NT2/D1 (cell line): ENCODE measurements around the gene CCDC93.
"Not testable (repeated sequence)": the region's sequence is repeated elsewhere in the genome, so short reads cannot be mapped to it uniquely, and the experiment has no call there.

ENCODE experiments used
- DNase-seq: peaks from one replicate; pipeline ENCODE4 v3.0.0-alpha.2; 2011; ENCODE audit warnings: low read depth, low spot score
- H3K27me3 ChIP-seq: 2 replicates; pipeline ENCODE4 v1.6.0; 2011; ENCODE audit warnings: mild to moderate bottlenecking; ENCODE audit not compliant: insufficient read length, insufficient read depth
- H3K36me3 ChIP-seq: 2 replicates; pipeline ENCODE4 v1.6.1; 2011; ENCODE audit warnings: mild to moderate bottlenecking, low read length, mixed read lengths; ENCODE audit not compliant: insufficient read depth, insufficient read length
- H3K4me1 ChIP-seq: 2 replicates; pipeline ENCODE4 v1.5.1; 2011; ENCODE audit not compliant: insufficient read depth, insufficient read length
- H3K4me3 ChIP-seq: 2 replicates; pipeline ENCODE4 v1.5.1; 2011; ENCODE audit warnings: low read depth; ENCODE audit not compliant: insufficient read length
- H3K9ac ChIP-seq: 2 replicates; pipeline ENCODE4 v1.6.0; 2011; ENCODE audit warnings: low read depth; ENCODE audit not compliant: insufficient read length
- H3K9me3 ChIP-seq: 2 replicates; pipeline ENCODE4 v1.5.1; 2011; ENCODE audit warnings: mild to moderate bottlenecking, low read length; ENCODE audit not compliant: insufficient read depth
- SUZ12 ChIP-seq: IDR thresholded peaks from 2 replicates; pipeline ENCODE4 v1.6.1; 2011; ENCODE audit not compliant: insufficient read length, insufficient read depth; ENCODE audit errors: extremely low read depth
- YY1 ChIP-seq: IDR thresholded peaks from 2 replicates; pipeline ENCODE4 v1.6.1; 2011; ENCODE audit not compliant: insufficient read length, insufficient read depth
- ZNF274 ChIP-seq: IDR thresholded peaks from 2 replicates; pipeline ENCODE4 v1.6.1; 2011; ENCODE audit warnings: mild to moderate bottlenecking, low read depth, low read length

Gene CCDC93

GRCh38 chr2:117930775-117931174 is 83.1 kb downstream of the CCDC93 start:
- H3K4me3 ChIP-seq, result no peak overlapping the region
- no peaks in the 10 kb centered on the region for H3K27me3 ChIP-seq
- H3K36me3 ChIP-seq, result peaks cover 62% of the 10 kb centered on the region
- no peaks in the 10 kb centered on the region for H3K9me3 ChIP-seq
- H3K4me1 ChIP-seq, result no peaks in the 10 kb centered on the region
- no peak for TF ChIP-seq ZNF274
- no peak for TF ChIP-seq YY1
- TF ChIP-seq SUZ12, result no peak
- DNase-seq, result no peak
- H3K9ac ChIP-seq, result no peak overlapping the region

- Histone ChIP-seq H3K36me3 (peaks cover 41% of the 10 kb centered on the region), H3K9me3 (peaks cover 13% of the 10 kb centered on the region; the same call in 1 of the 2 replicates)
- not testable (repeated sequence) for H3K4me1 ChIP-seq, H3K9ac ChIP-seq, H3K27me3 ChIP-seq, H3K4me3 ChIP-seq, DNase-seq
These were observed 90.4 kb downstream of the CCDC93 start for GRCh38 chr2:117923471-117923870.

GRCh38 chr2:117921520-117921919 is 92.3 kb downstream of the CCDC93 start:
- Histone ChIP-seq H3K4me3 (no peak overlapping the region), H3K9me3 (peaks cover 13% of the 10 kb centered on the region; the same call in 1 of the 2 replicates), H3K36me3 (peaks cover 59% of the 10 kb centered on the region), H3K4me1 (no peaks in the 10 kb centered on the region), H3K9ac (no peak overlapping the region), H3K27me3 (no peaks in the 10 kb centered on the region)
- DNase-seq, result no peak
- no peak for TF ChIP-seq YY1
- no peak for TF ChIP-seq ZNF274
- no peak for TF ChIP-seq SUZ12

GRCh38 chr2:117918608-117919007 is 95.3 kb downstream of the CCDC93 start:
- peaks cover 60% of the 10 kb centered on the region for H3K36me3 ChIP-seq
- TF ChIP-seq ZNF274 (no peak), SUZ12 (no peak), YY1 (no peak)
- no peak overlapping the region for H3K4me3 ChIP-seq
- H3K4me1 ChIP-seq, result no peaks in the 10 kb centered on the region
- H3K27me3 ChIP-seq, result no peaks in the 10 kb centered on the region
- H3K9ac ChIP-seq, result no peak overlapping the region
- no peak for DNase-seq
- peaks cover 11% of the 10 kb centered on the region; the same call in 1 of the 2 replicates for H3K9me3 ChIP-seq

GRCh38 chr2:117917223-117917917 is 96.5 kb downstream of the CCDC93 start:
- Histone ChIP-seq H3K4me3 (no peak overlapping the region), H3K4me1 (no peaks in the 10 kb centered on the region), H3K36me3 (peaks cover 56% of the 10 kb centered on the region), H3K9ac (no peak overlapping the region), H3K9me3 (no peaks in the 10 kb centered on the region), H3K27me3 (no peaks in the 10 kb centered on the region)
- TF ChIP-seq SUZ12, result no peak
- no peak for TF ChIP-seq ZNF274
- no peak for DNase-seq

GRCh38 chr2:117902933-117903332 is 110.9 kb downstream of the CCDC93 start:
- Histone ChIP-seq H3K9ac (no peak overlapping the region), H3K9me3 (no peaks in the 10 kb centered on the region), H3K36me3 (no peaks in the 10 kb centered on the region), H3K4me3 (no peak overlapping the region), H3K4me1 (no peaks in the 10 kb centered on the region), H3K27me3 (no peaks in the 10 kb centered on the region)
- TF ChIP-seq SUZ12 (no peak), ZNF274 (no peak), YY1 (no peak)
- DNase-seq, result no peak

GRCh38 chr2:117888897-117889296 is 125.0 kb downstream of the CCDC93 start:
- H3K9me3 ChIP-seq, result peaks cover 3% of the 10 kb centered on the region
- H3K27me3 ChIP-seq, result no peaks in the 10 kb centered on the region
- DNase-seq, result no peak
- no peak overlapping the region for H3K9ac ChIP-seq
- no peaks in the 10 kb centered on the region for H3K36me3 ChIP-seq
- no peaks in the 10 kb centered on the region for H3K4me1 ChIP-seq
- no peak overlapping the region for H3K4me3 ChIP-seq
- TF ChIP-seq SUZ12, result no peak
- TF ChIP-seq ZNF274, result no peak
- no peak for TF ChIP-seq YY1

- Histone ChIP-seq H3K36me3 (no peaks in the 10 kb centered on the region), H3K4me3 (no peak overlapping the region), H3K9me3 (peaks cover 30% of the 10 kb centered on the region), H3K4me1 (no peaks in the 10 kb centered on the region), H3K27me3 (no peaks in the 10 kb centered on the region), H3K9ac (no peak overlapping the region)
- TF ChIP-seq ZNF274 (no peak), SUZ12 (no peak), YY1 (no peak)
- DNase-seq, result no peak
These were observed 128.6 kb downstream of the CCDC93 start for GRCh38 chr2:117885308-117885707.
